Left ventricle myocardium inferior (tissue), 1 donor: ENCODE data around the gene GAB2. TPM values are rescaled to one million over a fixed set of nuclear protein-coding genes. Genes with fewer than 3 reads are reported as not detected.
A peak's percentile ranks its signal among the peaks of the same experiment; 100 is the strongest.

Experiments used
- DNase-seq: peaks from one replicate; pipeline ENCODE4 v3.0.0-alpha.2; 2020
- H3K27ac ChIP-seq: fragments of 200-600 bp; replicated peaks from 2 replicates; pipeline ENCODE4 v1.8.0; 2021
- H3K27me3 ChIP-seq: fragments of 200-600 bp; 2 replicates; pipeline ENCODE4 v1.8.0; 2021; ENCODE audit warnings: low read depth
- H3K36me3 ChIP-seq: fragments of 200-600 bp; 2 replicates; pipeline ENCODE4 v1.8.0; 2021
- H3K4me1 ChIP-seq: fragments of 200-600 bp; 2 replicates; pipeline ENCODE4 v1.8.0; 2021
- H3K4me3 ChIP-seq: fragments of 200-600 bp; 2 replicates; pipeline ENCODE4 v1.8.0; 2021; ENCODE audit warnings: mild to moderate bottlenecking, moderate library complexity
- H3K9me3 ChIP-seq: fragments of 200-600 bp; replicated peaks from 2 replicates; pipeline ENCODE4 v1.8.0; 2021
- CTCF ChIP-seq: fragments of 200-600 bp; IDR thresholded peaks from 2 replicates; pipeline ENCODE4 v1.8.0; 2021; ENCODE audit warnings: antibody characterized with exemption, mild to moderate bottlenecking, borderline replicate concordance
- intact Hi-C: fragments of 100-400 bp; cut with micrococcal nuclease; formaldehyde crosslinking; loops from one replicate; pipeline ENCODE4 v1.11.0; 2022
- total RNA-seq: library from RNA; stranded (reverse); fragmentation: NEBNext Ultra II Directional; extraction: Animal tissue kit (Norgen Biotek cat#: 25700); gene quantifications from one replicate; pipeline ENCODE4 v1.2.1, GENCODE V29; 2021
- donor health status: DM: no; HTN: yes; CAD: no; lungs with severe emphysema.

Gene GAB2
- total RNA-seq, 1 donor from 2014 or later: 27.4 TPM

DNA sequence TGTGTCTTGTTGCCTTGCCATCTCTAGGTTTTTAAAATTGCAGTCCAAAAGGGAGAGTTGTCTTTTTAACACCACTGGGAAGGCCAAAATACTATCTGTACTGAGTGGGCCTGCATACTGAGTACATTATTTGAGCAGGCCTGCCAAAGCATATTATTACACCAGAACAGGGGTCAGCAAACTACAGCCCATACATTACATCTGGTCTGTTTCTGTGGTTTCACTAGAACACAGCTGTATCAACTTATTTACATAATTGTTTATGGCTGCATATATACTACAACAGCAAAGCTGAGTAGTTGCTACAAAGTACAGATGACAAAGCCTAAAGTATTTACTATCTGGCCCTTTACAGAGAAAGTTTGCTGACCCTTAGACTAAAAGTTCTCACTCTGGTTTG, 154.9 kb downstream of the GAB2 start:
- no peaks in the 10 kb centered on the region for H3K9me3 ChIP-seq
- intact Hi-C loops: no loop called here
- H3K27ac ChIP-seq: peak overlapping the region; percentile 17
- no peak for TF ChIP-seq CTCF
- no peak overlapping the region for H3K4me3 ChIP-seq
- H3K27me3 ChIP-seq: no peaks in the 10 kb centered on the region
- no peaks in the 10 kb centered on the region for H3K36me3 ChIP-seq
- peaks cover 48% of the 10 kb centered on the region for H3K4me1 ChIP-seq
- no peak for DNase-seq

- H3K4me3 ChIP-seq: no peak overlapping the region
- TF ChIP-seq CTCF: no peak
- no peak for DNase-seq
- peaks cover 49% of the 10 kb centered on the region for H3K4me1 ChIP-seq
- H3K9me3 ChIP-seq: no peaks in the 10 kb centered on the region
- intact Hi-C loops: no loop called here
- H3K27me3 ChIP-seq: no peaks in the 10 kb centered on the region
- H3K36me3 ChIP-seq: no peaks in the 10 kb centered on the region
- H3K27ac ChIP-seq: peak overlapping the region; percentile 17
These were observed 155.4 kb downstream of the GAB2 start for GRCh38 chr11:78262238-78262637.

GRCh38 chr11:78261828-78262227, 155.8 kb downstream of the GAB2 start:
- no peaks in the 10 kb centered on the region for H3K27me3 ChIP-seq
- H3K4me3 ChIP-seq: no peak overlapping the region
- intact Hi-C loops: no loop called here
- TF ChIP-seq CTCF: no peak
- H3K27ac ChIP-seq: no peak overlapping the region
- peaks cover 49% of the 10 kb centered on the region for H3K4me1 ChIP-seq
- H3K9me3 ChIP-seq: no peaks in the 10 kb centered on the region
- no peaks in the 10 kb centered on the region for H3K36me3 ChIP-seq
- DNase-seq: no peak

- DNase-seq: no peak
- intact Hi-C loops: no loop called here
- no peaks in the 10 kb centered on the region for H3K27me3 ChIP-seq
- H3K27ac ChIP-seq: no peak overlapping the region
- no peaks in the 10 kb centered on the region for H3K9me3 ChIP-seq
- H3K4me3 ChIP-seq: no peak overlapping the region
- no peak for TF ChIP-seq CTCF
- peaks cover 50% of the 10 kb centered on the region for H3K4me1 ChIP-seq
- H3K36me3 ChIP-seq: no peaks in the 10 kb centered on the region
These were observed 156.3 kb downstream of the GAB2 start for GRCh38 chr11:78261367-78261766.

DNA sequence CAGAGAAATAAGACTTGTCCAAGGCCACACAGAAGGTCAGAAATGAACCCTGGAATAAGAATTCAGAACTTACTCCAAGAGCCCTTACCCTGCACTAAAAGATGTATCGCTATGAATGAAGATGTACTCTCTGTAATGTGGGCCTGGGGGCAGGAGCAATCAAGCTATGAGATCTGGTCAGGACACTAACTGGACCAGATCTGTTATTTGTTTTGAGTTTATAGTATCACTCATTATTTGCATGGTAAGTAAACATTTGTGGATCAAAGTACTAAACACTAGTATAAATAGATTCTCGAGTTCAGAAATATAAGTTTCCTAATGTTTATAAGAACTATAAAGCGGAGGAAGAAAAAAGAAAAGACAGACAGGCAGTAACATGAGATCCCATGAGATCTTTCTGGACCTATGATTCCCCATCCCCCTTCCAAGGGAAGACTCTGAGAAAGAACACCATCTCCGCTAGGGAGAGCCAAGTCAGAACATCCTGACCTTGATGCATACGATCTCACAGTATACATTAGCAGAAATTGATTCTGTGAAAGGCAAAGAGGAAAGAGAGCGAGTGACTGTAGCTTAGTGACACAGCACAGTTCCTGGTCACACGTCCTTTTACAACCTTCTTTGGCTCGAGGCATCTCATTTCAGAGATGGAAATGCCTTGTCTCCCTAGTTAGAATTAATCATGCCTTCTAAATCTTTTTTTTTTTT, 157.7 kb downstream of the GAB2 start:
- intact Hi-C loops: loop anchor here (10.0 kb wide), 1 partner anchor 155 kb away; the partner anchor contains the start of gene GAB2
- Histone ChIP-seq H3K36me3 (no peaks in the 10 kb centered on the region), H3K27me3 (no peaks in the 10 kb centered on the region), H3K4me3 (no peak overlapping the region), H3K27ac (no peak overlapping the region), H3K4me1 (peaks cover 61% of the 10 kb centered on the region), H3K9me3 (no peaks in the 10 kb centered on the region)
- TF ChIP-seq CTCF: no peak
- no peak for DNase-seq
